Activated T-cell treated with anti-CD3 and anti-CD28 coated beads, Interleukin-2, amount 50 U/mL, for 24 hours (primary cell): ENCODE results near the gene CMSS1.

Experiments used
- DNase-seq: peaks from one replicate; pipeline ENCODE4 v3.0.0-alpha.2; 2020
- H3K27ac Mint-ChIP-seq: 2 replicates; pipeline ENCODE4 v1.8.0; 2020; ENCODE audit warnings: mild to moderate bottlenecking, mixed read lengths
- H3K27me3 Mint-ChIP-seq: 2 replicates; pipeline ENCODE4 v1.8.0; 2020; ENCODE audit warnings: mixed read lengths
- H3K36me3 Mint-ChIP-seq: 2 replicates; pipeline ENCODE4 v1.8.0; 2020; ENCODE audit warnings: low read depth, mixed read lengths
- H3K4me1 Mint-ChIP-seq: 2 replicates; pipeline ENCODE4 v1.8.0; 2020; ENCODE audit warnings: low read depth, mixed read lengths
- H3K4me3 Mint-ChIP-seq: 2 replicates; pipeline ENCODE4 v1.8.0; 2020; ENCODE audit warnings: mild to moderate bottlenecking, moderate library complexity, mixed read lengths
- H3K9me3 Mint-ChIP-seq: 2 replicates; pipeline ENCODE4 v1.8.0; 2020; ENCODE audit warnings: mixed read lengths

The CMSS1 gene

DNA sequence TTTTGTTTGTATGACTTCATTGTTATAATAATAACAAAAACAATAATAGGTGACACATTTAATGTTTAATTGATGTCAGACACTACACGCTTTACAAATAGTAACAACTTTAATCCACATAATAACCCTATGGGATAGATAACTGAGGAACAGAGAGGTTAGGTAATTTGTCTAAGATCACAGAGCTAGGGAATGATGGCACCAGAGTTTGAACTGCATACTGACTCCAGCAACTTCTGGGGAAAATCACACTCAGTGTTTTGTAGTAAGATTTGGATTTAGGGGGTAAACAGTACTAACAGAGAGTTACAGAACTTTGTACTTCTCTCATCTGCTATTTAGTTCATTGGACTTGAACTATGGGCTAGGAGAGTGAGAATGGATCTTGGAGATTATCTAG lies 66.0 kb downstream of the CMSS1 start:
- H3K27ac Mint-ChIP-seq, result no peak overlapping the region
- H3K36me3 Mint-ChIP-seq, result peaks cover 25% of the 10 kb centered on the region
- no peak overlapping the region for H3K4me3 Mint-ChIP-seq
- H3K9me3 Mint-ChIP-seq, result peaks cover 2% of the 10 kb centered on the region
- H3K27me3 Mint-ChIP-seq, result no peaks in the 10 kb centered on the region
- peaks cover 21% of the 10 kb centered on the region for H3K4me1 Mint-ChIP-seq
- DNase-seq, result no peak

GRCh38 chr3:99884484-99884883 lies 66.8 kb downstream of the CMSS1 start:
- no peaks in the 10 kb centered on the region for H3K27me3 Mint-ChIP-seq
- peaks cover 2% of the 10 kb centered on the region for H3K9me3 Mint-ChIP-seq
- H3K27ac Mint-ChIP-seq, result no peak overlapping the region
- H3K4me1 Mint-ChIP-seq, result peaks cover 21% of the 10 kb centered on the region
- H3K36me3 Mint-ChIP-seq, result peaks cover 26% of the 10 kb centered on the region
- DNase-seq, result no peak
- H3K4me3 Mint-ChIP-seq, result no peak overlapping the region

DNA sequence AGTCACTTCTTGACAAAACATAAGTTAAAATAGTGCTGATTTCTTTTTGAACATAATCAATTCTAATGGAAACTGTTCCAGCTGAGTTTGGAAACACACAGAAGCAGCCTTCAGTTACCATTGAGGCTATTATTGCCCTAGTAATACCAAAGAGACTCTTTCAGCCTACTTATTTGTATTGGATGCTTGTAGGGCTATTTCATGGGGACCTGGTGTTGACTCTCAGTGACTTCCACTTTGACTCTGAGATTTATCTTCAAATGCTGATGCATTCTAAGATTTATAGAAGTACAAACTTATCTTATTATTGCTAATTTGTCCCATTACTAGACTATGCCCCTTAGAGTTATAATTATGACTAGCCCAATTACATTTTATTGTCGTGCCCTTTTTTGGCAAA lies 67.4 kb downstream of the CMSS1 start:
- H3K4me1 Mint-ChIP-seq, result peaks cover 21% of the 10 kb centered on the region
- H3K9me3 Mint-ChIP-seq, result peaks cover 2% of the 10 kb centered on the region
- H3K4me3 Mint-ChIP-seq, result no peak overlapping the region
- no peaks in the 10 kb centered on the region for H3K27me3 Mint-ChIP-seq
- H3K27ac Mint-ChIP-seq, result no peak overlapping the region
- DNase-seq, result no peak
- H3K36me3 Mint-ChIP-seq, result peaks cover 24% of the 10 kb centered on the region

- Mint-ChIP-seq H3K4me1 (peaks cover 21% of the 10 kb centered on the region), H3K4me3 (no peak overlapping the region), H3K9me3 (peaks cover 2% of the 10 kb centered on the region), H3K27me3 (no peaks in the 10 kb centered on the region), H3K36me3 (peaks cover 23% of the 10 kb centered on the region), H3K27ac (no peak overlapping the region)
- DNase-seq, result no peak
Measured at GRCh38 chr3:99885851-99886250, 68.2 kb downstream of the CMSS1 start.

DNA sequence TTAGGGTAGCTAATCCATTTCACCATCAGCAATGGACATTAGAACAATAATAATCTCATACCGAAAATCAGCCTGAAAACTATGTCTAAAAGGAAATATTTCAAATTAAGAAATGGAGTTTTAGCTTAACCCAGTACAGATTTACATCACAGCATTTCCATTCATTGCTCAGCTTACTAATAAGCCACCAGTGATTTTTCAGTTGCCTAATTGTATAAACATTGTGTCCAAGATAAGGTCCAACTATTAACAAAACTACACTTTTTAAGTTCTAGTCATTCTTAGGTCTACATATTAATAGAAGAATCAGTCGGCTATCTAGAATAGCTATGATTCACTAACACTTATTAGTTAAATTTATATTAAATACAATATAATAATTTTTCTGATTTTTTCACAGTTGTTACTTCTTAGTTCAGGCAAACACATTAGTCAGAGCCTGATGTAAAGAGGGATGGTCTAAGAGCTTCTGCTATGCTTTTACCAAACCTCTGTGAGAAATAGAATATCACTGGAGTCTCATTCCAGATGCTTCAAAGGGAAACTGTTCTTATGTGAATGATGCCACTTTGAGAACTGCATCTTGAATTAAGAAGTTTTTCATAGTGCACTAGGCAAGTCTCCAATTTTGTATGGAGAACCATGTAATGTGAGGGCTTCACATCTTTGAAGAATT lies 74.1 kb downstream of the CMSS1 start:
- peaks cover 17% of the 10 kb centered on the region for H3K4me1 Mint-ChIP-seq
- peaks cover 16% of the 10 kb centered on the region for H3K36me3 Mint-ChIP-seq
- no peak overlapping the region for H3K27ac Mint-ChIP-seq
- H3K9me3 Mint-ChIP-seq, result peaks cover 2% of the 10 kb centered on the region
- no peaks in the 10 kb centered on the region for H3K27me3 Mint-ChIP-seq
- H3K4me3 Mint-ChIP-seq, result no peak overlapping the region
- DNase-seq, result no peak

GRCh38 chr3:99892332-99892731 lies 74.7 kb downstream of the CMSS1 start:
- no peak overlapping the region for H3K4me3 Mint-ChIP-seq
- no peaks in the 10 kb centered on the region for H3K27me3 Mint-ChIP-seq
- H3K27ac Mint-ChIP-seq, result no peak overlapping the region
- peaks cover under 1% of the 10 kb centered on the region for H3K9me3 Mint-ChIP-seq
- no peak for DNase-seq
- H3K36me3 Mint-ChIP-seq, result peaks cover 14% of the 10 kb centered on the region
- peaks cover 17% of the 10 kb centered on the region for H3K4me1 Mint-ChIP-seq

- DNase-seq, result no peak
- Mint-ChIP-seq H3K27me3 (no peaks in the 10 kb centered on the region), H3K36me3 (peaks cover 10% of the 10 kb centered on the region), H3K9me3 (no peaks in the 10 kb centered on the region), H3K27ac (no peak overlapping the region), H3K4me1 (peaks cover 17% of the 10 kb centered on the region), H3K4me3 (no peak overlapping the region)
Measured at GRCh38 chr3:99895131-99895696, 77.6 kb downstream of the CMSS1 start.

DNA sequence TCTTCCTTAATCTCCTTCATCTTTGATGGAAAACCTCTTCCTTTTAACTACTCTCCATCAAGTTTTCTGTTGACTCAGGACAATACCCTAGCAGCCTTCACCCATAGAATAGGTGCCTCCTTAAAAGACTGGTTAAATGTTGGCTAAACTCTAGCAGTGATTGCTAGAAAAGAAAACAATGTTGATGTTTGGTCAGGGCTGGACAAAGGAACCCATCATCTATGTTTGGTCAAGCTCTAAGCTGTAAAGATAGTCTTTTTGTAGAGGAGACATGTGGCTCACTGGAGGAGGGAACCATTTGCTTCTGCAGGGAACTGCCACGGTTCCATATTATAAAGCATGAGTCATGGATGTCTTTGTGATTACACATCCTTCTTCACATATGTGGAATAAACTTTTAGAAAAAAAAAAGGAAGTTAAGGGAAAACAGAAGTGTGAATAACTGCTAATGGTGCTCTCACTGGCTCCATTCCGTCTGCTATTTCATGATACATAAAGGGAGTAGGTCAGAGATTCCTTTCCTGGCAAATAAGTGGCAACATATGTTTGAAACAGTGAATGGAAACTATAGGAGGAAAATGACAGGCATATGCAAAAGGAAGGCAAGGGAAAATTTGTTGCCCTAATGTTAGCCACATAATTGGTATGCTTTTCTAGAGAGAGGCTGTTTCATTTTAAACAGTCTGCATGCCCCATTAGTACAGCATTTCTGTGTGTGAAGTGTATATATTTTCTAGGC lies 78.2 kb downstream of the CMSS1 start:
- Mint-ChIP-seq H3K27ac (no peak overlapping the region), H3K36me3 (peaks cover 10% of the 10 kb centered on the region), H3K4me3 (no peak overlapping the region), H3K27me3 (no peaks in the 10 kb centered on the region), H3K9me3 (no peaks in the 10 kb centered on the region), H3K4me1 (peaks cover 17% of the 10 kb centered on the region)
- DNase-seq, result no peak

GRCh38 chr3:99896482-99896881 lies 78.8 kb downstream of the CMSS1 start:
- Mint-ChIP-seq H3K36me3 (peaks cover 10% of the 10 kb centered on the region), H3K9me3 (no peaks in the 10 kb centered on the region), H3K4me1 (peaks cover 21% of the 10 kb centered on the region), H3K27me3 (no peaks in the 10 kb centered on the region), H3K27ac (no peak overlapping the region), H3K4me3 (no peak overlapping the region)
- DNase-seq, result no peak

DNA sequence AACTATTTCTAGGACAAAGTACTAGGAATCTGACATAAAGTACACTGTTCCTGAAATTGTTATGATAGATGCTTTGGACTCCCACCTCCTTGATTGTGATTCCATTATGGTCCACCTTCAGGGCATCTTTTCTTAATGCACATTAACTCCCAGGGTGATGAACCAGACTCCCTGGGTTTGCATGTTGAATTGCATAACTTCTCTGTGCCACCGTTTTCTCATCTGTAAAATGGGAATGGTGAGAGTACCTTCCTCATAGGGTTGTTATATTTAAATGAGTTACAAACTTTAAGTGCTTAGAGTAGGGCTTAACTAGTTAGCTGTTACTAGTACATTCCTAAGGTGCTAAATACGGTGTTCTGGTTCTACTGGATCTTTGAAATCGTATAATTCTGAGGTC lies 81.9 kb downstream of the CMSS1 start:
- DNase-seq, result no peak
- no peaks in the 10 kb centered on the region for H3K9me3 Mint-ChIP-seq
- no peaks in the 10 kb centered on the region for H3K27me3 Mint-ChIP-seq
- H3K27ac Mint-ChIP-seq, result no peak overlapping the region
- peaks cover 10% of the 10 kb centered on the region for H3K36me3 Mint-ChIP-seq
- H3K4me3 Mint-ChIP-seq, result no peak overlapping the region
- peaks cover 26% of the 10 kb centered on the region for H3K4me1 Mint-ChIP-seq

- Mint-ChIP-seq H3K4me1 (peaks cover 22% of the 10 kb centered on the region), H3K36me3 (peaks cover 10% of the 10 kb centered on the region), H3K4me3 (no peak overlapping the region), H3K9me3 (no peaks in the 10 kb centered on the region), H3K27ac (no peak overlapping the region), H3K27me3 (no peaks in the 10 kb centered on the region)
- DNase-seq, result no peak
Measured at GRCh38 chr3:99900248-99900647, 82.6 kb downstream of the CMSS1 start.

GRCh38 chr3:99901200-99901926 lies 83.7 kb downstream of the CMSS1 start:
- Mint-ChIP-seq H3K27me3 (no peaks in the 10 kb centered on the region), H3K27ac (no peak overlapping the region), H3K36me3 (peaks cover 8% of the 10 kb centered on the region), H3K4me3 (no peak overlapping the region), H3K4me1 (peaks cover 11% of the 10 kb centered on the region), H3K9me3 (no peaks in the 10 kb centered on the region)
- DNase-seq, result no peak

GRCh38 chr3:99902091-99902490 lies 84.4 kb downstream of the CMSS1 start:
- Mint-ChIP-seq H3K4me1 (peaks cover 12% of the 10 kb centered on the region), H3K4me3 (no peak overlapping the region), H3K9me3 (no peaks in the 10 kb centered on the region), H3K36me3 (peaks cover 8% of the 10 kb centered on the region), H3K27ac (peak overlapping the region; percentile 23), H3K27me3 (no peaks in the 10 kb centered on the region)
- no peak for DNase-seq

DNA sequence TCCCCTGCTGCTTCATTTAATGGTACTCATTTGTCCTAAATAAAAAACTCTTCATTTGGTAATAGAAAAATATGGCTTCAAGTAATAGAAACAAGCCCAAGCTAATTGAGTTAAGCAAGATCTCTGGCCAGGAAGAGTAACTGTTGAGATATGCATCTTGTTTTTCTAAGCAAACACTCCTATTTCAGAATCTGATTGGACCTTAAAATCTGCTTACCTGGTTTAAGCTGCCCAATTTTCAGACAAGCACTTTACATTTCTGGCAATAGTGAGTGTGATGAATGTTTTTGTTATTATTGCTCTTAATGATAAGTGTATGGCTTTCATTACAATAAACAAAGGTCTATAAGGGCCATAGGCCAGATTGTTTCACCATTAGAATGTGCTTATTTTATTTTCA lies 86.2 kb downstream of the CMSS1 start:
- Mint-ChIP-seq H3K27me3 (no peaks in the 10 kb centered on the region), H3K4me1 (peaks cover 12% of the 10 kb centered on the region), H3K4me3 (no peak overlapping the region), H3K27ac (no peak overlapping the region), H3K36me3 (peaks cover 4% of the 10 kb centered on the region), H3K9me3 (no peaks in the 10 kb centered on the region)
- no peak for DNase-seq
